CD8-positive, alpha-beta memory T cell (primary cell): ENCODE results near the gene DHPS. TPM values are rescaled to one million over a fixed set of nuclear protein-coding genes. Genes with fewer than 3 reads are reported as not detected.
A peak's percentile ranks its signal among the peaks of the same experiment; 100 is the strongest.

ENCODE experiments used
- CTCF ChIA-PET: fragments of 350-600 bp; sonication (Branson Sonifier 250); formaldehyde crosslinking; loops from one replicate; lab custom pipeline; 2021; ENCODE audit warnings: antibody characterized with exemption; lab: Charles Lee
- POLR2A ChIA-PET: fragments of 350-600 bp; sonication (Branson Sonifier 250); formaldehyde crosslinking; loops from one replicate; lab custom pipeline; 2021; ENCODE audit warnings: antibody characterized with exemption; lab: Charles Lee
- DNase-seq, 5 donors: peaks; one replicate each; pipeline versions ENCODE4 v3.0.0 to v3.0.0-alpha.2; 2020 to 2022; ENCODE audit warnings: mixed read lengths in 1 of 5
- H3K27ac ChIP-seq: one replicate; pipeline ENCODE4 v1.7.0; 2013; ENCODE audit warnings: low read depth, mild to moderate bottlenecking, low read length, moderate library complexity
- H3K27me3 ChIP-seq: 2 replicates; pipeline ENCODE4 v1.7.0; 2013; ENCODE audit warnings: low read length, mild to moderate bottlenecking; ENCODE audit not compliant: insufficient read depth, poor library complexity, severe bottlenecking
- H3K36me3 ChIP-seq: 2 replicates; pipeline ENCODE4 v1.7.0; 2013; ENCODE audit warnings: mild to moderate bottlenecking, low read length, moderate library complexity; ENCODE audit not compliant: insufficient read depth
- H3K4me1 ChIP-seq: 2 replicates; pipeline ENCODE4 v1.7.0; 2013; ENCODE audit warnings: mild to moderate bottlenecking, low read length, moderate library complexity; ENCODE audit not compliant: insufficient read depth
- H3K4me3 ChIP-seq: 2 replicates; pipeline ENCODE4 v1.7.0; 2013; ENCODE audit warnings: mild to moderate bottlenecking, low read length
- H3K9me3 ChIP-seq: 2 replicates; pipeline ENCODE4 v1.7.0; 2013; ENCODE audit warnings: mild to moderate bottlenecking, low read length
- H3K27ac Mint-ChIP-seq, 8 donors: one replicate each; pipeline ENCODE4 v1.8.0; 2020 to 2021; ENCODE audit warnings: mixed read lengths in 8 of 8, mild to moderate bottlenecking in 6 of 8, inconsistent platforms in 3 of 8, moderate library complexity in 3 of 8
- H3K27me3 Mint-ChIP-seq, 2 donors: one replicate each; pipeline ENCODE4 v1.8.0; 2020 to 2021; ENCODE audit warnings: mixed read lengths in 2 of 2, mild to moderate bottlenecking in 1 of 2, moderate library complexity in 1 of 2
- H3K36me3 Mint-ChIP-seq, 3 donors: one replicate each; pipeline ENCODE4 v1.8.0; 2020 to 2021; ENCODE audit warnings: mixed read lengths in 3 of 3, inconsistent platforms in 1 of 3, mild to moderate bottlenecking in 1 of 3
- H3K4me1 Mint-ChIP-seq, 3 donors: one replicate each; pipeline ENCODE4 v1.8.0; 2020 to 2021; ENCODE audit warnings: mixed read lengths in 3 of 3, inconsistent platforms in 1 of 3, mild to moderate bottlenecking in 1 of 3
- H3K4me3 Mint-ChIP-seq, 7 donors: one replicate each; pipeline ENCODE4 v1.8.0; 2020 to 2021; ENCODE audit warnings: mixed read lengths in 7 of 7, mild to moderate bottlenecking in 6 of 7, moderate library complexity in 4 of 7, inconsistent platforms in 2 of 7
- H3K9me3 Mint-ChIP-seq, 5 donors: one replicate each; pipeline ENCODE4 v1.8.0; 2020 to 2022; ENCODE audit warnings: mixed read lengths in 5 of 5, mild to moderate bottlenecking in 3 of 5, moderate library complexity in 2 of 5, inconsistent platforms in 1 of 5
- polyA plus RNA-seq: library from polyadenylated mRNA; unstranded; fragments of 300-500 nt; fragmentation: Illumina TruSeq; gene quantifications from one replicate; pipeline ENCODE4 v1.2.3, GENCODE V29; 2021
- total RNA-seq, 2 experiments: library from RNA; stranded (reverse); gene quantifications; one replicate each; pipeline ENCODE4 v1.2.3, GENCODE V29; 2021

Gene DHPS
- total and polyA plus RNA-seq, 3 experiments from 2014 or later, result 91.8 to 116 (median 113) TPM

DNA sequence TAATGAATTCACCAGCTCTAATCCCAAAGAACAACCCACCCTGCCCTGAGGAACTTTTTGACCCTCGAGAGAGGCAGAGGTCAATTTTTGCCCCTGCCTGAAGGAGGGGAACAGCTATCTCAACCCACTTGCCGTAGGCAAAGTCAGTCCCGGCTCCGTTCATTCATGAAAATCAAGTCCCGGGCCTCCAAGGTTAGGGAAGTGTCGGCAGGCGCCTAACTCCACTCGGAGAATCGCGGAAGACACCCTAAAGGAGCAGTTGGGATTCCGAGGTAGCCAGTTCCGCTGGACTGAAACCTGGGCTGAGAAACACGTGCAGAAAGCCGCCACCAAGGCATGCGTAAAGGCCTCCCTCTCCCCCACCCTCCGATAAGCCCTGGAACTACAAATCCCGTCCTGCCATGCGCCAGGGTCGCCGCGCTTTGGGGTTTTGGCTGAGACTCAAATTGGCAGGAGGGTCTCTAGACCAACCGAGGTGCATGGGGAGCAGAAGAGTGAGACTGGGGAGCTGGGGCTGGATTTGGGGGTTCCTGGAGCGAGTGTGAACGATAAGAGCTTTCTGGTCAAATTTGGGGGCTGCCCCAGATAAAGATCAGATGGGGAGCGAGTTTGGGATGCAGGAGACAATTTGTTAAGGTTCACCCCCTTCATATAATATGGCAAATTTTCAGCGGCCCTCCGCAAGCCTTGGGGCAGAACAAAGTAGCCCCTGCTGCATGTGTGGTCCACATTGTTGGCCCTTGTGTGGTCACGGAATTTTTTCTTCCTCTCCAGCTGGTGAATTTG, 42.2 kb upstream of the DHPS start, which contains the start of gene TNPO2:
TNPO2 (minus strand) TSS at position 292 of the 786 bp plus-strand sequence. CDS start 2,955 bp downstream, outside the sequence.
- H3K9me3 ChIP-seq, result no peaks in the 10 kb centered on the region

GRCh38 chr19:12723381-12723640, 41.6 kb upstream of the DHPS start:
- ChIA-PET POLR2A (interaction anchor here (0.6 to 4.0 kb wide), 7 partner anchors 8 to 431 kb away, joined by 3 to 38 read pairs (median 4); partner anchors contain the start of genes DHPS, GET3, JUNB and TRIR), CTCF (interaction anchor here (0.9 to 4.4 kb wide), 7 partner anchors 11 to 68 kb away, joined by 3 to 25 read pairs (median 5); partner anchors contain the start of genes GET3, JUNB and TRIR)
- H3K4me1 ChIP-seq, result peaks cover 17% of the 10 kb centered on the region
- H3K36me3 ChIP-seq, result peaks cover 7% of the 10 kb centered on the region
- Mint-ChIP-seq H3K27ac (peak overlapping the region; percentile 85 to 96 (median 94)), H3K4me1 (peaks cover 35 to 46% (median 38%) of the 10 kb centered on the region in 3 donors), H3K27me3 (peaks cover 0 to 4% of the 10 kb centered on the region in 2 donors), H3K36me3 (peaks cover 0 to 29% (median 3%) of the 10 kb centered on the region in 3 donors), H3K4me3 (peak overlapping the region; percentile 90 to 95 (median 94)), H3K9me3 (no peaks in the 10 kb centered on the region)
- DNase-seq, result no peak
- H3K27ac ChIP-seq, result peak overlapping the region; percentile 60
- no peaks in the 10 kb centered on the region for H3K9me3 ChIP-seq
- H3K27me3 ChIP-seq, result no peaks in the 10 kb centered on the region
- peak overlapping the region; percentile 98 for H3K4me3 ChIP-seq

More for the DNA sequence above, 42.2 kb upstream of the DHPS start, which contains the start of gene TNPO2:
- Histone ChIP-seq H3K27ac (peak within 1 kb of the TSS; percentile 60), H3K4me1 (peaks cover 17% of the 10 kb centered on the region), H3K4me3 (peak within 1 kb of the TSS; percentile 98), H3K36me3 (peaks cover 7% of the 10 kb centered on the region), H3K27me3 (no peaks in the 10 kb centered on the region)
- ChIA-PET CTCF (interaction anchor here (0.9 to 4.4 kb wide), 8 partner anchors 10 to 68 kb away, joined by 3 to 25 read pairs (median 4); partner anchors contain the start of genes GET3, JUNB and TRIR), POLR2A (interaction anchor here (0.6 to 4.0 kb wide), 6 partner anchors 8 to 431 kb away, joined by 3 to 38 read pairs (median 4); partner anchors contain the start of genes GET3, JUNB and TRIR)
- Mint-ChIP-seq H3K4me1 (peaks cover 35 to 42% (median 35%) of the 10 kb centered on the region in 3 donors), H3K27ac (peak within 1 kb of the TSS; percentile 85 to 96 (median 94)), H3K4me3 (peak within 1 kb of the TSS; percentile 90 to 95 (median 94)), H3K27me3 (peaks cover 0 to 4% of the 10 kb centered on the region in 2 donors), H3K36me3 (peaks cover 0 to 28% (median 0%) of the 10 kb centered on the region in 3 donors), H3K9me3 (no peaks in the 10 kb centered on the region)
- DNase-seq, result peak; percentile 20 to 73 (median 32)

DNA sequence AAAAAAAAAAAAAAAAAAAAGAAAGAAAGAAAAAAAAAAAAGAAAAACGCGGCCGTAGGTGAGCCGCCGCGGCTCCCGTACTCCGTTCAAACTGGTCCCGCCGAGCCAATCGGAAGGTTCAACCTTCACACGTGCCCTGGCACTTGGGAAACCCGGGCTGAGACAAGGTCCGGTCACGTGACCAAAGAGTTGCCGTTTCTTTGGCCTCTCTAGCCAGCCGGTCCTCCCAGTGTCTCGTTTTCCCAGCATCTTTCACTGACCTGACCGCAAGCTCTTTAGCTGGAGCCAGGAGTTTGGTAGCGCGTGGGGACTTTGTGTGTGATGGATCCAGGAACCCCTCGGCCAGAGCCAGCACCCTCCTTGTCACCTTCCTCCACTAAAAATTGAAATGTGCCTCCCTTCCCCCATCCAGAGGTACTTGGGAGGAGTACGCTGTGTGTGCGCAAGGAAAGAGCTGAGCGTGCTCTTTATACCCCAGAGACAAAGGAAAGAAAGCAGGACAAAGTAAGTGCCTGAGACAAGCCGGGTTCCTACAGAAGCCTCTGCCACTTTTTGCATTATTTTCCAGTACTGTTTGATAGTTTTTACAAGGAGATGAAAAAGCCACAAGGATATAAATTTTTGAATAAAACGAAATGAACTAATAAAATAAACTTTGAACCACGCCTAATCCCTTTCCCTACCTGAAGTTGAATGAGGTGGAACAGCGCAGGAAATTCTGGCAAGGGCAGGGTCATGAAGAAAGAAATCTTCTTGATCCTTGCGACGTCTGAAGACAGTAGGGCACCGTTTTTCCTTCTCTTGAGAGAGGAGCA, 41.1 kb upstream of the DHPS start:
- H3K9me3 ChIP-seq, result no peaks in the 10 kb centered on the region

GRCh38 chr19:12721656-12722565, 40.2 kb upstream of the DHPS start:
- H3K27me3 ChIP-seq, result no peaks in the 10 kb centered on the region
- Mint-ChIP-seq H3K4me1 (peaks cover 35 to 46% (median 38%) of the 10 kb centered on the region in 3 donors), H3K36me3 (peaks cover 0 to 28% (median 3%) of the 10 kb centered on the region in 3 donors), H3K9me3 (no peaks in the 10 kb centered on the region), H3K27me3 (peaks cover 0 to 4% of the 10 kb centered on the region in 2 donors), H3K27ac (peak overlapping the region; percentile 89 to 97 (median 94)), H3K4me3 (peak overlapping the region; percentile 90 to 95 (median 94))
- ChIA-PET POLR2A (interaction anchor here (0.6 to 4.0 kb wide), 5 partner anchors 13 to 1193 kb away, joined by 4 to 38 read pairs (median 7); partner anchors contain the start of genes ECSIT, FBXW9, GET3 and TRIR), CTCF (interaction anchor here (0.6 to 4.4 kb wide), 4 partner anchors 12 to 39 kb away, joined by 3 to 25 read pairs (median 4); partner anchors contain the start of genes GET3 and TRIR)
- DNase-seq, result peak in 4 of 5 donors; percentile 42 to 67 (median 52)
- peak overlapping the region; percentile 76 for H3K4me3 ChIP-seq
- no peaks in the 10 kb centered on the region for H3K9me3 ChIP-seq
- H3K36me3 ChIP-seq, result peaks cover 7% of the 10 kb centered on the region
- H3K27ac ChIP-seq, result peak overlapping the region; percentile 60
- H3K4me1 ChIP-seq, result peaks cover 17% of the 10 kb centered on the region

More for the DNA sequence above, 41.1 kb upstream of the DHPS start:
- no peaks in the 10 kb centered on the region for H3K27me3 ChIP-seq
- H3K27ac ChIP-seq, result peak overlapping the region; percentile 60
- peak overlapping the region; percentile 98 for H3K4me3 ChIP-seq
- H3K9me3 Mint-ChIP-seq, result no peaks in the 10 kb centered on the region
- POLR2A ChIA-PET, result interaction anchor here (0.6 to 4.0 kb wide), 11 partner anchors 9 to 1194 kb away, joined by 3 to 38 read pairs (median 4); partner anchors contain the start of genes DHPS, ECSIT, FBXW9 and GET3
- peaks cover 17% of the 10 kb centered on the region for H3K4me1 ChIP-seq
- H3K36me3 Mint-ChIP-seq, result peaks cover 0 to 26% (median 3%) of the 10 kb centered on the region in 3 donors
- H3K27me3 Mint-ChIP-seq, result peaks cover 0 to 4% of the 10 kb centered on the region in 2 donors
- peaks cover 7% of the 10 kb centered on the region for H3K36me3 ChIP-seq
- peaks cover 35 to 46% (median 38%) of the 10 kb centered on the region in 3 donors for H3K4me1 Mint-ChIP-seq
- peak; percentile 90 to 97 (median 92) for DNase-seq
- CTCF ChIA-PET, result interaction anchor here (0.9 to 4.4 kb wide), 6 partner anchors 11 to 69 kb away, joined by 3 to 25 read pairs (median 5); partner anchors contain the start of genes GET3, JUNB and TRIR
- peak overlapping the region; percentile 85 to 96 (median 94) for H3K27ac Mint-ChIP-seq
- H3K4me3 Mint-ChIP-seq, result peak overlapping the region; percentile 90 to 95 (median 94)

GRCh38 chr19:12720851-12721655, 39.4 kb upstream of the DHPS start:
- peaks cover 7% of the 10 kb centered on the region for H3K36me3 ChIP-seq
- ChIA-PET CTCF (interaction anchor here (0.6 to 4.4 kb wide), 6 partner anchors 13 to 126 kb away, joined by 3 to 25 read pairs (median 4); partner anchors contain the start of gene TRIR), POLR2A (interaction anchor here (0.6 to 4.0 kb wide), 3 partner anchors 14 to 225 kb away, joined by 5 to 38 read pairs (median 7); partner anchors contain the start of genes FBXW9, GET3 and TRIR)
- peak in 1 of 5 donors; percentile 18 for DNase-seq
- Mint-ChIP-seq H3K4me1 (peaks cover 35 to 46% (median 38%) of the 10 kb centered on the region in 3 donors), H3K27me3 (peaks cover 0 to 4% of the 10 kb centered on the region in 2 donors), H3K36me3 (peaks cover 0 to 33% (median 6%) of the 10 kb centered on the region in 3 donors), H3K9me3 (no peaks in the 10 kb centered on the region), H3K27ac (peak overlapping the region; percentile 77 to 97 (median 91)), H3K4me3 (peak overlapping the region; percentile 90 to 94 (median 92))
- peaks cover 17% of the 10 kb centered on the region for H3K4me1 ChIP-seq
- peak overlapping the region; percentile 60 for H3K27ac ChIP-seq
- H3K4me3 ChIP-seq, result peak overlapping the region; percentile 76
- no peaks in the 10 kb centered on the region for H3K9me3 ChIP-seq
- no peaks in the 10 kb centered on the region for H3K27me3 ChIP-seq

GRCh38 chr19:12720296-12720695, 38.6 kb upstream of the DHPS start:
- peaks cover 0 to 40% (median 6%) of the 10 kb centered on the region in 3 donors for H3K36me3 Mint-ChIP-seq

More at GRCh38 chr19:12720296-12720695, 38.6 kb upstream of the DHPS start:
- peak overlapping the region; percentile 45 for H3K4me3 ChIP-seq
- peak overlapping the region in 6 of 8 donors; percentile 43 to 96 (median 78) for H3K27ac Mint-ChIP-seq
- H3K27me3 Mint-ChIP-seq, result peaks cover 0 to 4% of the 10 kb centered on the region in 2 donors
- H3K4me1 Mint-ChIP-seq, result peaks cover 35 to 46% (median 38%) of the 10 kb centered on the region in 3 donors
- no peaks in the 10 kb centered on the region for H3K27me3 ChIP-seq
- H3K36me3 ChIP-seq, result peaks cover 7% of the 10 kb centered on the region
- no peak for DNase-seq
- POLR2A ChIA-PET, result no interaction called here
- peaks cover 17% of the 10 kb centered on the region for H3K4me1 ChIP-seq
- H3K9me3 ChIP-seq, result no peaks in the 10 kb centered on the region
- H3K27ac ChIP-seq, result peak overlapping the region; percentile 38
- peak overlapping the region; percentile 73 to 88 (median 77) for H3K4me3 Mint-ChIP-seq
- CTCF ChIA-PET, result interaction anchor here (0.6 to 4.4 kb wide), 6 partner anchors 14 to 127 kb away, joined by 3 to 25 read pairs (median 4); partner anchors contain the start of gene TRIR
- H3K9me3 Mint-ChIP-seq, result no peaks in the 10 kb centered on the region
